Measurements from ENCODE around the gene SAMD1. TPM values are rescaled to one million over a fixed set of nuclear protein-coding genes. Genes with fewer than 3 reads are reported as not detected.

The SAMD1 gene
- total and polyA plus RNA-seq, 2 donors (not counting 1 experiment from before 2014, with no cell fraction given): 7.3 to 19.0 TPM

DNA sequence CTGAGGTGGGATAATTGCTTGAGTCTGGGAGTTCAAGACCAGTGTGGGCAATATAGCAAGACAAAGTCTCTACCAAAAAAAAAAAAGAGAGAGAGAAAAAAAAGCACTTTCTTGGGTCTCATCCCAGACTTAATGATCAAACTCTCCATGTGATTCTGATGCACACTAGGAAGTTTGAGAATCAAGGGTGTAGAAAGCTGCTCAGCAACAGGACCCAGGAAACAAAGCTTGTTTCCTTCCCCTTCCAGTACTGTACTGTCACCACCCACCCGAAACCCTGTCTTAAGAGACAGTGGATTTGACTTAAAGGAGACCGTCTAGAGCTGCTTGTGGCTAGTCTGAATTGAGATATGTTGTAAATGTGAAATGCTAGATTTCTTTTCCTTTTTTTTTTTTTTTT lies 12.1 kb downstream of the SAMD1 start:
- no peaks in the 10 kb centered on the region for H3K79me2 ChIP-seq (ENCODE audit: control insufficient read depth, insufficient read depth, low read length)
- no peak overlapping the region for H3K9ac ChIP-seq (ENCODE audit: insufficient read depth, low read length)
- no peak for DNase-seq (ENCODE audit: low read depth in 2 of 2)
- H3K36me3 ChIP-seq (ENCODE audit: control insufficient read depth, insufficient read depth, low read length): no peaks in the 10 kb centered on the region
- H3K4me1 ChIP-seq (ENCODE audit: control insufficient read depth, extremely low read depth, insufficient read depth, low read length): peaks cover 3% of the 10 kb centered on the region
- no peak overlapping the region for H3K27ac ChIP-seq (ENCODE audit: insufficient read depth, low read length)
- no peak overlapping the region for H3K4me3 ChIP-seq (replicated peaks in 1 of 4; ENCODE audit: control extremely low read depth in 1 of 4, insufficient read depth in 1 of 4, low read depth in 3 of 4, low read length in 4 of 4)
- no peaks in the 10 kb centered on the region for H3K27me3 ChIP-seq (ENCODE audit: control insufficient read depth, insufficient read depth, low read length)
- H3K9me3 ChIP-seq (ENCODE audit: control insufficient read depth, insufficient read depth, low read depth, low read length): no peaks in the 10 kb centered on the region
- H4K20me1 ChIP-seq (ENCODE audit: control insufficient read depth, extremely low read depth, insufficient read depth, low read length): no peaks in the 10 kb centered on the region
- no peak overlapping the region for H2AFZ ChIP-seq (ENCODE audit: low read length)
- no peak overlapping the region for H3K4me2 ChIP-seq (ENCODE audit: extremely low read depth, insufficient read depth, low read length)
- no peak for TF ChIP-seq EZH2 (IDR thresholded peaks at IDR 0.05; ENCODE audit: low read length, missing control alignments)
- TF ChIP-seq, protein P1, sequence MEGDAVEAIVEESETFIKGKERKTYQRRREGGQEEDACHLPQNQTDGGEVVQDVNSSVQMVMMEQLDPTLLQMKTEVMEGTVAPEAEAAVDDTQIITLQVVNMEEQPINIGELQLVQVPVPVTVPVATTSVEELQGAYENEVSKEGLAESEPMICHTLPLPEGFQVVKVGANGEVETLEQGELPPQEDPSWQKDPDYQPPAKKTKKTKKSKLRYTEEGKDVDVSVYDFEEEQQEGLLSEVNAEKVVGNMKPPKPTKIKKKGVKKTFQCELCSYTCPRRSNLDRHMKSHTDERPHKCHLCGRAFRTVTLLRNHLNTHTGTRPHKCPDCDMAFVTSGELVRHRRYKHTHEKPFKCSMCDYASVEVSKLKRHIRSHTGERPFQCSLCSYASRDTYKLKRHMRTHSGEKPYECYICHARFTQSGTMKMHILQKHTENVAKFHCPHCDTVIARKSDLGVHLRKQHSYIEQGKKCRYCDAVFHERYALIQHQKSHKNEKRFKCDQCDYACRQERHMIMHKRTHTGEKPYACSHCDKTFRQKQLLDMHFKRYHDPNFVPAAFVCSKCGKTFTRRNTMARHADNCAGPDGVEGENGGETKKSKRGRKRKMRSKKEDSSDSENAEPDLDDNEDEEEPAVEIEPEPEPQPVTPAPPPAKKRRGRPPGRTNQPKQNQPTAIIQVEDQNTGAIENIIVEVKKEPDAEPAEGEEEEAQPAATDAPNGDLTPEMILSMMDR (conservative IDR thresholded peaks at IDR 0.05 in 1 of 2, IDR thresholded peaks at IDR 0.05 in 1 of 2; ENCODE audit: low read depth in 1 of 2, low read length in 2 of 2): no peak

DNA sequence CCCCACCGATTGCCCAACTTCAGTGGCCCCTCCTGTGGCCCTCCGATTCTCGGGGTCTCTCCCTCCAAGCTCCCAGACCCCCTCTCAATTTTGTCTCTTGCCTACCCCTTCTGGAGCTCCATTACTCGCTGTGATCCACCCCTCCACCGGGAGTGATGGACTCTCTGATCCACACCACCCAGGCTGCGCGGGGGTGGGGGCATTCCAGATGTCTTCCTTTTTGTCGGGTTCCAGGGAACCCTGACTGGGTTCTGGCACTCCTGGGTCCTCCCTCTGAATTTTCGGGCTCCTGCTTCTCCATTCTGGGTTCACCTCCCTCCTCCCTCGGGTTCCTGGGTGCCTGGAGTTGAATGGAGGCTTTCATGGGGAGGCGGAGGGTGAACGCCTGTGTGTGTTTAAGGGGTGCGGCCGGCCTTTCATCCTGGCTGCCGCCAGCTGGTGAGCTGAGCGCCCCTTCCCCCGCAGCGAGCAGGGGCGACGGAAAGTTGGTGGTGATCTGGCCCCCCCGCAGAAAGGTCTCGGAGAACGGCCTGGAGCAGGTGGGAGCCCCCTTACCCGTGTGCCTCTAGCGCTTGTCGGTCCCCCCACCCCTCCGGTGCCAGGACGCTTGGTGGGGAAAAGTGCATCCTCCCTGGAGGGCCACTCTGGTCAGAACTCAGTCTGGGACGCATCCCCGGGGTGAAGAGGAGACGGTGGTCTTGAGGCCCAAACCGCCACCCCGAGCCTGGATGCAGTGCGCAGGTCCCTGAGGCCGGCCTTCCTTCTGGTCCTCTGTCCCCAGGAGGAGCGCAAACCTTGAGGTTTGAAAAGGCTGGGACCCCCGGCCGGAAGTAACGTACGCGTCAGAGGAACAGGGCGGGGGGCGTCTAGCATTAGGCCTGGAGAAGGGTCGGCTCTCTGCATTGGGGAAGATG lies 16.4 kb downstream of the SAMD1 start:
- peaks cover 7% of the 10 kb centered on the region for H3K4me1 ChIP-seq (ENCODE audit: control insufficient read depth, extremely low read depth, insufficient read depth, low read length)
- no peaks in the 10 kb centered on the region for H4K20me1 ChIP-seq (ENCODE audit: control insufficient read depth, extremely low read depth, insufficient read depth, low read length)
- peak overlapping the region; percentile 47 for H3K27ac ChIP-seq (ENCODE audit: insufficient read depth, low read length)
- TF ChIP-seq, protein P1 (conservative IDR thresholded peaks at IDR 0.05 in 1 of 2, IDR thresholded peaks at IDR 0.05 in 1 of 2; ENCODE audit: low read depth in 1 of 2, low read length in 2 of 2): no peak
- no peak for TF ChIP-seq EZH2 (IDR thresholded peaks at IDR 0.05; ENCODE audit: low read length, missing control alignments)
- H3K9ac ChIP-seq (ENCODE audit: insufficient read depth, low read length): peak overlapping the region; percentile 36
- peak overlapping the region; percentile 86 for H3K4me2 ChIP-seq (ENCODE audit: extremely low read depth, insufficient read depth, low read length)
- peak overlapping the region; percentile 68 to 85 (median 78) for H3K4me3 ChIP-seq (replicated peaks in 1 of 4; ENCODE audit: control extremely low read depth in 1 of 4, insufficient read depth in 1 of 4, low read depth in 3 of 4, low read length in 4 of 4)
- no peaks in the 10 kb centered on the region for H3K79me2 ChIP-seq (ENCODE audit: control insufficient read depth, insufficient read depth, low read length)
- H3K9me3 ChIP-seq (ENCODE audit: control insufficient read depth, insufficient read depth, low read depth, low read length): no peaks in the 10 kb centered on the region
- no peaks in the 10 kb centered on the region for H3K36me3 ChIP-seq (ENCODE audit: control insufficient read depth, insufficient read depth, low read length)
- no peaks in the 10 kb centered on the region for H3K27me3 ChIP-seq (ENCODE audit: control insufficient read depth, insufficient read depth, low read length)
- H2AFZ ChIP-seq (ENCODE audit: low read length): peak overlapping the region; percentile 50
- no peak for DNase-seq (ENCODE audit: low read depth in 2 of 2)

DNA sequence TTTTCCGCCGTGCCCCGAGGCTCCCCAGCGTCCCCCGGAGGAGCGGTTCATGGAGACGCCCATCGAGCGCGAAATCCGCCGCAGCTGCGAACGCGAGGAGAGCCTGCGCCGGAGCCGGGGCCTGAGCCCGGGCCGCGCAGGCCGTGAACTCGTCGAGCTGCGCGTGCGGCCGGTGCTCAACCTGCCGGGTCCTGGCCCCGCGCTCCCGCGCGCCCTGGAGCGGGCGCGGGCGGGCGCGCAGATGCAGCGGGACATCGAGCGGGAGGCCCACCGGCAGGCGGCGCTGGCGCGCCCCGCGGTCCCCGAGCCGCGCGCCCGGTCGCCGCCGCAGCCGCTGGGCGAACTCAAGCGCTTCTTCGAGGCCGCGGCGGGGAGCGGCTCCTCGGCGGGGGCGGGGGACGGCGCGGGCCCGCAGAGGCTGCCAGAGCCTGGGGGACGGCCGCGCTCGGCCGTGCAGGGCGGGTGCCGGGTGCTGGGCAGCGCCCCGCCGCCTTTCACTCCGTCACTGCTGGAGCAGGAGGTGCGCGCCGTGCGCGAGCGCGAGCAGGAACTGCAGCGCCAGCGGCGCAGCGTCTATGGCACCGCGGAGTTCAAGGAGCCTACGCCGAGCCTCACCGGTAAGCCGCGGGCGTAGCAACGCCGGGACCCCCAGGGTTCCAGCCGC lies 17.2 kb downstream of the SAMD1 start:
- Histone ChIP-seq H3K27ac (ENCODE audit: insufficient read depth, low read length) (peak overlapping the region; percentile 47), H2AFZ (ENCODE audit: low read length) (peak overlapping the region; percentile 50), H3K4me3 (replicated peaks in 1 of 4; ENCODE audit: control extremely low read depth in 1 of 4, insufficient read depth in 1 of 4, low read depth in 3 of 4, low read length in 4 of 4) (peak overlapping the region; percentile 68 to 85 (median 78)), H3K36me3 (ENCODE audit: control insufficient read depth, insufficient read depth, low read length) (no peaks in the 10 kb centered on the region), H3K9ac (ENCODE audit: insufficient read depth, low read length) (peak overlapping the region; percentile 36), H3K9me3 (ENCODE audit: control insufficient read depth, insufficient read depth, low read depth, low read length) (no peaks in the 10 kb centered on the region), H3K4me1 (ENCODE audit: control insufficient read depth, extremely low read depth, insufficient read depth, low read length) (peaks cover 7% of the 10 kb centered on the region), H3K79me2 (ENCODE audit: control insufficient read depth, insufficient read depth, low read length) (no peaks in the 10 kb centered on the region), H4K20me1 (ENCODE audit: control insufficient read depth, extremely low read depth, insufficient read depth, low read length) (no peaks in the 10 kb centered on the region), H3K4me2 (ENCODE audit: extremely low read depth, insufficient read depth, low read length) (peak overlapping the region; percentile 86), H3K27me3 (ENCODE audit: control insufficient read depth, insufficient read depth, low read length) (no peaks in the 10 kb centered on the region)
- TF ChIP-seq, protein P1 (conservative IDR thresholded peaks at IDR 0.05 in 1 of 2, IDR thresholded peaks at IDR 0.05 in 1 of 2; ENCODE audit: low read depth in 1 of 2, low read length in 2 of 2): peak in 1 of 2 donors; percentile 13
- TF ChIP-seq EZH2 (IDR thresholded peaks at IDR 0.05; ENCODE audit: low read length, missing control alignments): no peak
- DNase-seq (ENCODE audit: low read depth in 2 of 2): peak; percentile 78 to 83
